ENCODE measurements around the gene LRRC75A. TPM values are rescaled to one million over a fixed set of nuclear protein-coding genes. Genes with fewer than 3 reads are reported as not detected.
A peak's percentile ranks its signal among the peaks of the same experiment; 100 is the strongest.

Gene LRRC75A
- total RNA-seq, 1 experiment from 2014 or later, result 1.2 TPM

DNA sequence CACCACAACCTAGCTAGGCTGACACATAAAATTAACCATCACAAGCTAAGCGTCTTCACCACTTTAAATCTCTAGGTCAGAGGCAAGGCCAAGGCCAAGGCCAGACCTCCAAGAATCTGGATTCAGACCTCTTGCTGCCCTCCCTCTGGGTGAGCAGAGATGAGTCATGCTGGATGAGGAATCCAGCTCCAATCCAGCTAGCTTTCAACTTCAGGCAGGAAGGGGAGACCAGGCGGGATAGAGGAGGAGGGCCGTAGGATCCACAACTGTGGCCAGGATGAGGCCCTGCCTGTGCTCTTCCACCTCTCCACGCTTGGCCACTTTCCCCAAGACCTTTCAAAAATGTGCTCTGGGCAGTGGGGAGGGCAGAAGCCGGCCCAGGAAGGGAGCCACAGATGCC, 14.7 kb downstream of the LRRC75A start:
- H3K27ac ChIP-seq (ENCODE audit: low read length), result no peak overlapping the region
- intact Hi-C loops (cut with micrococcal nuclease; ENCODE audit: unreplicated experiment) (no loop called here), in situ Hi-C loops (cut with HindIII; ENCODE audit: low pct_unique_long_range_greater_than_20kb, low sequenced_read_pairs) (no loop called here)
- H3K36me3 ChIP-seq (ENCODE audit: control insufficient read depth, insufficient read depth, low read length), result no peaks in the 10 kb centered on the region
- BruUV-seq (replicated peaks), result no TSS peak
- H3K4me3 ChIP-seq (ENCODE audit: low read depth in 2 of 2, low read length in 2 of 2), result no peak overlapping the region
- no peak for TF ChIP-seq TCF7L2 (IDR thresholded peaks at IDR 0.05; ENCODE audit: low read depth, low read length)
- TF ChIP-seq, protein P1, sequence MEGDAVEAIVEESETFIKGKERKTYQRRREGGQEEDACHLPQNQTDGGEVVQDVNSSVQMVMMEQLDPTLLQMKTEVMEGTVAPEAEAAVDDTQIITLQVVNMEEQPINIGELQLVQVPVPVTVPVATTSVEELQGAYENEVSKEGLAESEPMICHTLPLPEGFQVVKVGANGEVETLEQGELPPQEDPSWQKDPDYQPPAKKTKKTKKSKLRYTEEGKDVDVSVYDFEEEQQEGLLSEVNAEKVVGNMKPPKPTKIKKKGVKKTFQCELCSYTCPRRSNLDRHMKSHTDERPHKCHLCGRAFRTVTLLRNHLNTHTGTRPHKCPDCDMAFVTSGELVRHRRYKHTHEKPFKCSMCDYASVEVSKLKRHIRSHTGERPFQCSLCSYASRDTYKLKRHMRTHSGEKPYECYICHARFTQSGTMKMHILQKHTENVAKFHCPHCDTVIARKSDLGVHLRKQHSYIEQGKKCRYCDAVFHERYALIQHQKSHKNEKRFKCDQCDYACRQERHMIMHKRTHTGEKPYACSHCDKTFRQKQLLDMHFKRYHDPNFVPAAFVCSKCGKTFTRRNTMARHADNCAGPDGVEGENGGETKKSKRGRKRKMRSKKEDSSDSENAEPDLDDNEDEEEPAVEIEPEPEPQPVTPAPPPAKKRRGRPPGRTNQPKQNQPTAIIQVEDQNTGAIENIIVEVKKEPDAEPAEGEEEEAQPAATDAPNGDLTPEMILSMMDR (IDR thresholded peaks at IDR 0.05), result no peak
- no peak for TF ChIP-seq POLR2AphosphoS5 (IDR thresholded peaks at IDR 0.05; ENCODE audit: low read depth, low read length)
- TF ChIP-seq, protein P2, sequence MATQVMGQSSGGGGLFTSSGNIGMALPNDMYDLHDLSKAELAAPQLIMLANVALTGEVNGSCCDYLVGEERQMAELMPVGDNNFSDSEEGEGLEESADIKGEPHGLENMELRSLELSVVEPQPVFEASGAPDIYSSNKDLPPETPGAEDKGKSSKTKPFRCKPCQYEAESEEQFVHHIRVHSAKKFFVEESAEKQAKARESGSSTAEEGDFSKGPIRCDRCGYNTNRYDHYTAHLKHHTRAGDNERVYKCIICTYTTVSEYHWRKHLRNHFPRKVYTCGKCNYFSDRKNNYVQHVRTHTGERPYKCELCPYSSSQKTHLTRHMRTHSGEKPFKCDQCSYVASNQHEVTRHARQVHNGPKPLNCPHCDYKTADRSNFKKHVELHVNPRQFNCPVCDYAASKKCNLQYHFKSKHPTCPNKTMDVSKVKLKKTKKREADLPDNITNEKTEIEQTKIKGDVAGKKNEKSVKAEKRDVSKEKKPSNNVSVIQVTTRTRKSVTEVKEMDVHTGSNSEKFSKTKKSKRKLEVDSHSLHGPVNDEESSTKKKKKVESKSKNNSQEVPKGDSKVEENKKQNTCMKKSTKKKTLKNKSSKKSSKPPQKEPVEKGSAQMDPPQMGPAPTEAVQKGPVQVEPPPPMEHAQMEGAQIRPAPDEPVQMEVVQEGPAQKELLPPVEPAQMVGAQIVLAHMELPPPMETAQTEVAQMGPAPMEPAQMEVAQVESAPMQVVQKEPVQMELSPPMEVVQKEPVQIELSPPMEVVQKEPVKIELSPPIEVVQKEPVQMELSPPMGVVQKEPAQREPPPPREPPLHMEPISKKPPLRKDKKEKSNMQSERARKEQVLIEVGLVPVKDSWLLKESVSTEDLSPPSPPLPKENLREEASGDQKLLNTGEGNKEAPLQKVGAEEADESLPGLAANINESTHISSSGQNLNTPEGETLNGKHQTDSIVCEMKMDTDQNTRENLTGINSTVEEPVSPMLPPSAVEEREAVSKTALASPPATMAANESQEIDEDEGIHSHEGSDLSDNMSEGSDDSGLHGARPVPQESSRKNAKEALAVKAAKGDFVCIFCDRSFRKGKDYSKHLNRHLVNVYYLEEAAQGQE (IDR thresholded peaks at IDR 0.05; ENCODE audit: insufficient read depth in 1 of 2, low read depth in 2 of 2, low read length in 1 of 2), result no peak
- no peak for TF ChIP-seq SIN3A (IDR thresholded peaks at IDR 0.05; ENCODE audit: borderline replicate concordance, insufficient read depth, low read depth, low read length)
- POLR2A ChIA-PET, result no interaction called here
- H3K4me1 ChIP-seq (ENCODE audit: control insufficient read depth, insufficient read depth, low read length), result no peaks in the 10 kb centered on the region
- H3K27me3 ChIP-seq (ENCODE audit: control insufficient read depth, insufficient read depth, low read length), result no peaks in the 10 kb centered on the region
- peak; percentile 74 for ATAC-seq
- no peaks in the 10 kb centered on the region for H3K9me3 ChIP-seq (ENCODE audit: control insufficient read depth, insufficient read depth, low read depth, low read length)
- no peak for DNase-seq (ENCODE audit: low read depth, low spot score)
- CTCF ChIA-PET, result interaction anchor here (0.6 kb wide), 1 partner anchor 48 kb away, joined by 4 read pairs; no protein-coding TSS in a partner anchor

GRCh38 chr17:16475179-16475704, 16.8 kb downstream of the LRRC75A start:
- Histone ChIP-seq H3K9me3 (ENCODE audit: control insufficient read depth, insufficient read depth, low read depth, low read length) (no peaks in the 10 kb centered on the region), H3K4me3 (ENCODE audit: low read depth in 2 of 2, low read length in 2 of 2) (no peak overlapping the region), H3K4me1 (ENCODE audit: control insufficient read depth, insufficient read depth, low read length) (no peaks in the 10 kb centered on the region), H3K27ac (ENCODE audit: low read length) (no peak overlapping the region), H3K36me3 (ENCODE audit: control insufficient read depth, insufficient read depth, low read length) (no peaks in the 10 kb centered on the region), H3K27me3 (ENCODE audit: control insufficient read depth, insufficient read depth, low read length) (no peaks in the 10 kb centered on the region)
- no TSS peak for BruUV-seq (replicated peaks)
- no peak for TF ChIP-seq TCF7L2 (IDR thresholded peaks at IDR 0.05; ENCODE audit: low read depth, low read length)
- TF ChIP-seq POLR2AphosphoS5 (IDR thresholded peaks at IDR 0.05; ENCODE audit: low read depth, low read length), result no peak
- DNase-seq (ENCODE audit: low read depth, low spot score) (no peak), ATAC-seq (no peak)
- ChIA-PET CTCF (interaction anchor here (0.7 kb wide), 1 partner anchor 54 kb away, joined by 4 read pairs; no protein-coding TSS in a partner anchor), POLR2A (no interaction called here)
- intact Hi-C loops (cut with micrococcal nuclease; ENCODE audit: unreplicated experiment), result no loop called here
- in situ Hi-C loops (cut with HindIII; ENCODE audit: low pct_unique_long_range_greater_than_20kb, low sequenced_read_pairs), result no loop called here

GRCh38 chr17:16474012-16474725, 17.8 kb downstream of the LRRC75A start:
- ATAC-seq (no peak), DNase-seq (ENCODE audit: low read depth, low spot score) (no peak)
- H3K4me1 ChIP-seq (ENCODE audit: control insufficient read depth, insufficient read depth, low read length), result no peaks in the 10 kb centered on the region; the same call in 1 of the 2 replicates
- TF ChIP-seq, protein P1 (IDR thresholded peaks at IDR 0.05), result no peak
- TF ChIP-seq, protein P2 (IDR thresholded peaks at IDR 0.05; ENCODE audit: insufficient read depth in 1 of 2, low read depth in 2 of 2, low read length in 1 of 2), result no peak
- TF ChIP-seq TCF7L2 (IDR thresholded peaks at IDR 0.05; ENCODE audit: low read depth, low read length) (no peak), POLR2AphosphoS5 (IDR thresholded peaks at IDR 0.05; ENCODE audit: low read depth, low read length) (no peak), SIN3A (IDR thresholded peaks at IDR 0.05; ENCODE audit: borderline replicate concordance, insufficient read depth, low read depth, low read length) (no peak)
- no TSS peak for BruUV-seq (replicated peaks)
- H3K36me3 ChIP-seq (ENCODE audit: control insufficient read depth, insufficient read depth, low read length), result no peaks in the 10 kb centered on the region
- ChIA-PET CTCF (no interaction called here), POLR2A (no interaction called here)
- intact Hi-C loops (cut with micrococcal nuclease; ENCODE audit: unreplicated experiment) (no loop called here), in situ Hi-C loops (cut with HindIII; ENCODE audit: low pct_unique_long_range_greater_than_20kb, low sequenced_read_pairs) (no loop called here)
- H3K4me3 ChIP-seq (ENCODE audit: low read depth in 2 of 2, low read length in 2 of 2), result no peak overlapping the region
- H3K27ac ChIP-seq (ENCODE audit: low read length), result no peak overlapping the region
- no peaks in the 10 kb centered on the region for H3K9me3 ChIP-seq (ENCODE audit: control insufficient read depth, insufficient read depth, low read depth, low read length)
- no peaks in the 10 kb centered on the region for H3K27me3 ChIP-seq (ENCODE audit: control insufficient read depth, insufficient read depth, low read length)

Measured in Panc1 (cell line).